Measurements from ENCODE around the gene FAS. TPM values are rescaled to one million over a fixed set of nuclear protein-coding genes. Genes with fewer than 3 reads are reported as not detected.

The FAS gene
- total and polyA plus RNA-seq, 2 experiments from 2014 or later = 3.1 to 4.3 TPM

DNA sequence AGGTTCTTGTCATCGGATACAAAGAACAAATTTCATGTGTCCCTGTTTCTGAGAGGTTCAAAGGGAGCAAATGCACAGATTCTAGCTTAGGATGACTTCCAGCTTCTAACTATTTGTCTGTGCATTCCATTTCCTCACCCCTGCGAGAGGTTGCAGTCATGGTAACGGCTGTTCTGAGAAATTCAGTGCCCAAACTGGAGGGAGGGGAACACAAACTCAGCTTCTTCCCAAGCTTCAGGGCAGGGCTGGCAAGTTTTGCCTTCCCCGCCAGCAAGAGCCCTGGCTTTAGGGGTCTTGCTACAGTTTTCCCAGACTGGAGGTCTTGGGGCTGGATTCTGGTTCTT is 11.1 kb downstream of the FAS start:
- Histone ChIP-seq H3K27me3 (ENCODE audit: insufficient read depth) (no peaks in the 10 kb centered on the region), H3K79me2 (replicated peaks; ENCODE audit: insufficient read depth) (no peaks in the 10 kb centered on the region), H3K36me3 (ENCODE audit: insufficient read depth) (no peaks in the 10 kb centered on the region), H3K4me1 (ENCODE audit: insufficient read depth) (0 out of 2 replicates have a peak, but pooled peaks cover 12% of the 10 kb centered on the region), H3K4me2 (no peak overlapping the region), H2AFZ (no peak overlapping the region), H3K9me2 (ENCODE audit: insufficient read depth) (no peaks in the 10 kb centered on the region), H3K4me3 (no peak overlapping the region), H3F3A (replicated peaks; ENCODE audit: low read depth) (no peaks in the 10 kb centered on the region), H4K20me1 (replicated peaks; ENCODE audit: insufficient read depth) (no peaks in the 10 kb centered on the region), H3K27ac (ENCODE audit: low read depth) (peak overlapping the region; percentile 26; the same call in 1 of the 2 replicates)
- Mint-ChIP-seq H3K9me3 (no peaks in the 10 kb centered on the region), H3K36me3 (ENCODE audit: low read depth) (no peaks in the 10 kb centered on the region), H3K4me3 (no peak overlapping the region), H3K4me1 (peaks cover 13% of the 10 kb centered on the region; the same call in 2 of the 3 replicates), H3K27me3 (ENCODE audit: insufficient read depth, low read depth, poor library complexity) (no peaks in the 10 kb centered on the region), H3K27ac (no peak overlapping the region)
- ATAC-seq = no peak; the same call in 2 of the 3 replicates
- DNase-seq (ENCODE audit: low spot score) = peak; percentile 31
- TF ChIP-seq POLR2AphosphoS5 (IDR thresholded peaks at IDR 0.05; ENCODE audit: low read depth) = no peak
- TF ChIP-seq STAT1 (IDR thresholded peaks at IDR 0.05; ENCODE audit: unreplicated experiment) = no peak
- no peak for TF ChIP-seq NANOG (IDR thresholded peaks at IDR 0.05; ENCODE audit: borderline replicate concordance)
- TF ChIP-seq ZNF331 (CRISPR knock-in tag; IDR thresholded peaks at IDR 0.05; ENCODE audit: low read depth) = no peak
- TF ChIP-seq EZH2phosphoT487 (IDR thresholded peaks at IDR 0.05; ENCODE audit: unreplicated experiment) = no peak
- TF ChIP-seq EZH2 (IDR thresholded peaks at IDR 0.05; ENCODE audit: low read depth, unreplicated experiment) = no peak
- TF ChIP-seq CREB1 (CRISPR knock-in tag; IDR thresholded peaks at IDR 0.05; ENCODE audit: low read depth) = no peak
- TF ChIP-seq, protein P1, sequence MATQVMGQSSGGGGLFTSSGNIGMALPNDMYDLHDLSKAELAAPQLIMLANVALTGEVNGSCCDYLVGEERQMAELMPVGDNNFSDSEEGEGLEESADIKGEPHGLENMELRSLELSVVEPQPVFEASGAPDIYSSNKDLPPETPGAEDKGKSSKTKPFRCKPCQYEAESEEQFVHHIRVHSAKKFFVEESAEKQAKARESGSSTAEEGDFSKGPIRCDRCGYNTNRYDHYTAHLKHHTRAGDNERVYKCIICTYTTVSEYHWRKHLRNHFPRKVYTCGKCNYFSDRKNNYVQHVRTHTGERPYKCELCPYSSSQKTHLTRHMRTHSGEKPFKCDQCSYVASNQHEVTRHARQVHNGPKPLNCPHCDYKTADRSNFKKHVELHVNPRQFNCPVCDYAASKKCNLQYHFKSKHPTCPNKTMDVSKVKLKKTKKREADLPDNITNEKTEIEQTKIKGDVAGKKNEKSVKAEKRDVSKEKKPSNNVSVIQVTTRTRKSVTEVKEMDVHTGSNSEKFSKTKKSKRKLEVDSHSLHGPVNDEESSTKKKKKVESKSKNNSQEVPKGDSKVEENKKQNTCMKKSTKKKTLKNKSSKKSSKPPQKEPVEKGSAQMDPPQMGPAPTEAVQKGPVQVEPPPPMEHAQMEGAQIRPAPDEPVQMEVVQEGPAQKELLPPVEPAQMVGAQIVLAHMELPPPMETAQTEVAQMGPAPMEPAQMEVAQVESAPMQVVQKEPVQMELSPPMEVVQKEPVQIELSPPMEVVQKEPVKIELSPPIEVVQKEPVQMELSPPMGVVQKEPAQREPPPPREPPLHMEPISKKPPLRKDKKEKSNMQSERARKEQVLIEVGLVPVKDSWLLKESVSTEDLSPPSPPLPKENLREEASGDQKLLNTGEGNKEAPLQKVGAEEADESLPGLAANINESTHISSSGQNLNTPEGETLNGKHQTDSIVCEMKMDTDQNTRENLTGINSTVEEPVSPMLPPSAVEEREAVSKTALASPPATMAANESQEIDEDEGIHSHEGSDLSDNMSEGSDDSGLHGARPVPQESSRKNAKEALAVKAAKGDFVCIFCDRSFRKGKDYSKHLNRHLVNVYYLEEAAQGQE (IDR thresholded peaks at IDR 0.05; ENCODE audit: unreplicated experiment) = no peak
- no peak for TF ChIP-seq CTCF (conservative IDR thresholded peaks at IDR 0.05; ENCODE audit: low read depth in 2 of 2)
- no peak for TF ChIP-seq JUNB (IDR thresholded peaks at IDR 0.05; ENCODE audit: unreplicated experiment)
